Uterus (tissue), 2 donors: Measurements from ENCODE around the gene ADCY5.

Experiments
- POLR2A ChIP-seq, 2 donors: fragments of 450-650 bp; IDR thresholded peaks; one replicate each; pipeline ENCODE4 v1.6.1; 2016; ENCODE audit warnings: antibody characterized with exemption in 2 of 2, mild to moderate bottlenecking in 1 of 2, moderate library complexity in 1 of 2
- TF ChIP-seq, protein P1 (sequence below), 4 experiments: fragments of 200-600 bp in 2 of 4; fragments of 450-650 bp in 2 of 4; sonication (generic) in 2 of 4; IDR thresholded peaks; one replicate each; pipeline ENCODE4 v1.5.1; 2016 to 2019; ENCODE audit warnings: antibody characterized with exemption in 4 of 4, mild to moderate bottlenecking in 2 of 4, moderate library complexity in 1 of 4

DNA sequence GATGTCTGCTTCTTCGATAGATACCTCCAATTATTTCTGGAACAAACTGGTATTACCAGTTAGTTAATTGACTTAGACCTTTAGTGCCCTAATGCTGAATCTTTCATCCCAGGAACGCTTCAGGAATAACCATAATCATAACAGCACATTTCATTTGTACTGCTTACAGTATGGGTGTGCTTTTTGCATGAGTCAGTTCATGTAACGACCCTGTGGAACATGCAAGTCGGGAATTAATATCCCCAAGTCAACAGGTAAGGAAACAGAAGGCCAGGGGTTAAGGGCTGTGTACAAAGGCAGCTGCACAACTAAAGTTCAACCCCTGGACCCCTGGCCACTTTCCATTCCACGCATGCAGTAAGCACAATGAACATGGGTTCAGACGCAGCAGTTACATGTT lies 49.2 kb downstream of the ADCY5 start:
- TF ChIP-seq, protein P1, sequence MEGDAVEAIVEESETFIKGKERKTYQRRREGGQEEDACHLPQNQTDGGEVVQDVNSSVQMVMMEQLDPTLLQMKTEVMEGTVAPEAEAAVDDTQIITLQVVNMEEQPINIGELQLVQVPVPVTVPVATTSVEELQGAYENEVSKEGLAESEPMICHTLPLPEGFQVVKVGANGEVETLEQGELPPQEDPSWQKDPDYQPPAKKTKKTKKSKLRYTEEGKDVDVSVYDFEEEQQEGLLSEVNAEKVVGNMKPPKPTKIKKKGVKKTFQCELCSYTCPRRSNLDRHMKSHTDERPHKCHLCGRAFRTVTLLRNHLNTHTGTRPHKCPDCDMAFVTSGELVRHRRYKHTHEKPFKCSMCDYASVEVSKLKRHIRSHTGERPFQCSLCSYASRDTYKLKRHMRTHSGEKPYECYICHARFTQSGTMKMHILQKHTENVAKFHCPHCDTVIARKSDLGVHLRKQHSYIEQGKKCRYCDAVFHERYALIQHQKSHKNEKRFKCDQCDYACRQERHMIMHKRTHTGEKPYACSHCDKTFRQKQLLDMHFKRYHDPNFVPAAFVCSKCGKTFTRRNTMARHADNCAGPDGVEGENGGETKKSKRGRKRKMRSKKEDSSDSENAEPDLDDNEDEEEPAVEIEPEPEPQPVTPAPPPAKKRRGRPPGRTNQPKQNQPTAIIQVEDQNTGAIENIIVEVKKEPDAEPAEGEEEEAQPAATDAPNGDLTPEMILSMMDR (IDR thresholded peaks at IDR 0.05): no peak
- TF ChIP-seq POLR2A (IDR thresholded peaks at IDR 0.05): no peak
